WTC11 (cell line): ENCODE measurements around the gene NTRK1.

ENCODE experiments used
- CBFB ChIP-seq: sonication (generic); formaldehyde crosslinking; IDR thresholded peaks from 2 replicates; pipeline ENCODE4 v1.8.1; 2022; ENCODE audit warnings: mild to moderate bottlenecking, low read depth, missing genetic modification reagents
- CTCF ChIP-seq: fragments of 200-600 bp; IDR thresholded peaks from 2 replicates; pipeline ENCODE4 v1.8.0; 2022; ENCODE audit warnings: antibody characterized with exemption
- ESRRA ChIP-seq: sonication (generic); formaldehyde crosslinking; IDR thresholded peaks from 2 replicates; pipeline ENCODE4 v1.8.1; 2022; ENCODE audit warnings: mild to moderate bottlenecking, missing genetic modification reagents, borderline replicate concordance
- GABPB1 ChIP-seq: sonication (generic); formaldehyde crosslinking; IDR thresholded peaks from 2 replicates; pipeline ENCODE4 v1.8.1; 2023; ENCODE audit warnings: mild to moderate bottlenecking, missing genetic modification reagents
- GTF2I ChIP-seq: fragments of 250-450 bp; sonication (Bioruptor Pico); conservative IDR thresholded peaks from 2 replicates; pipeline ENCODE4 v1.4.0; 2021; ENCODE audit warnings: mild to moderate bottlenecking
- NFE2L1 ChIP-seq: sonication (generic); formaldehyde crosslinking; IDR thresholded peaks from 2 replicates; pipeline ENCODE4 v1.8.1; 2023; ENCODE audit warnings: missing genetic modification reagents
- RELA ChIP-seq: sonication (generic); formaldehyde crosslinking; IDR thresholded peaks from 2 replicates; pipeline ENCODE4 v1.8.1; 2022; ENCODE audit warnings: missing genetic modification reagents, mild to moderate bottlenecking, borderline replicate concordance
- TEAD1 ChIP-seq: sonication (generic); formaldehyde crosslinking; IDR thresholded peaks from 2 replicates; pipeline ENCODE4 v1.8.0; 2022; ENCODE audit warnings: mild to moderate bottlenecking, missing genetic modification reagents
- ZBTB21 ChIP-seq: sonication (generic); formaldehyde crosslinking; IDR thresholded peaks from 2 replicates; pipeline ENCODE4 v1.8.1; 2023; ENCODE audit warnings: mild to moderate bottlenecking, missing genetic modification reagents, borderline replicate concordance
- ZNF317 ChIP-seq: sonication (generic); formaldehyde crosslinking; IDR thresholded peaks from 2 replicates; pipeline ENCODE4 v1.8.1; 2023; ENCODE audit warnings: low read depth, mild to moderate bottlenecking, moderate library complexity, missing genetic modification reagents, borderline replicate concordance
- ZNF416 ChIP-seq: fragments of 250-450 bp; sonication (Bioruptor Pico); IDR thresholded peaks from 2 replicates; pipeline ENCODE4 v1.9.0; 2021; ENCODE audit warnings: mild to moderate bottlenecking, inconsistent platforms
- ZNF512 ChIP-seq: sonication (generic); formaldehyde crosslinking; IDR thresholded peaks from 2 replicates; pipeline ENCODE4 v1.8.1; 2022; ENCODE audit warnings: missing genetic modification reagents, borderline replicate concordance

- TF ChIP-seq GTF2I (no peak), CBFB (CRISPR knock-in tag) (no peak), TEAD1 (CRISPR knock-in tag) (no peak), CTCF (no peak), ZNF416 (no peak), ZNF317 (CRISPR knock-in tag) (no peak), RELA (CRISPR knock-in tag) (no peak), ZNF512 (CRISPR knock-in tag) (no peak), NFE2L1 (CRISPR knock-in tag) (no peak), ZBTB21 (CRISPR knock-in tag) (no peak), ESRRA (CRISPR knock-in tag) (no peak), GABPB1 (CRISPR knock-in tag) (no peak)
Measured at GRCh38 chr1:156836892-156837291, 23.8 kb upstream of the NTRK1 start.
